ELR (cell line): ENCODE data around the gene MAS1.

ENCODE experiments used
- DNase-seq: peaks from one replicate; pipeline ENCODE4 v3.0.0-alpha.2; 2015; ENCODE audit warnings: low read depth

Gene MAS1

GRCh38 chr6:159880412-159880975, 10.3 kb upstream of the MAS1 start:
- no peak for DNase-seq

- no peak for DNase-seq
These were observed 6.1 kb upstream of the MAS1 start for GRCh38 chr6:159884720-159885119.

DNA sequence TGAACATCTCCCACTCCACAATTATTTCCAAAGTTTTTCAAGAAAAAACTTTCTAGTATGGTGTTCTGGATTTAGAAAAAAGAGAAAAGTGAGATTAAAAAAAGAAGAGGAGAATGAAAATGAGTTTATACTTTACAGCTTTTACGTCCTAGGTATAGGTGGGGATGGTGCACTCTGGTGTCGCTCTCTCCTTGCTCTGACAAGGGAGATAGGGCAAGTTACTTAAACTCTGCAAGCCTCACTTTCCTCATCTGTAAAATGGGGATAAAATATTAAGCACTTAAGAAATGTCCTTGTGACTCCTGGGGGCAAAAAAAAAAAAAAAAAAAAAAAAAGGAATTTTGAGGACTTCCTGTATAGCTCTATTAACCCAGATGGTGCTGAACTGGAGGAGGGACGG, 4.5 kb upstream of the MAS1 start:
- DNase-seq, result no peak

DNA sequence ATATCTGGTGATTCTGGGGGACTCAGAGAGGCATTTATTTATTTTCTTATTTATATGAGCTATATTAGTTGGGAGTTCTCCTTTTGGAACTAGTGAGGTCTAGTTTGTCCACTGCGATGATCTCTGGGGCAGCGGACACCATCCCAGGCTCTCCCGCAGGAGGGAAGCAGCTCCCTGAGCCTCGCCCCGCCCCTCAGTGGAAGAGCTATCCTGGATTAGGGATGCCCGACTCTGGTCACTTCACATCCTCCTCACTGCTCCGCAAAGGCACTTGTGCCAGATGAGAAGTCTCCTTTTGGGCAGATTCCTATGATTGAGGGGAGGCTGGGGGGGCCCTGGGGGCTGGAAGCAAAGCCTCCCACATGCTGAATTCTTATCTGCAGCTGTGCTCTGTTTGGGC, 3.6 kb upstream of the MAS1 start:
- DNase-seq, result no peak

GRCh38 chr6:159887761-159888160, 3.0 kb upstream of the MAS1 start:
- no peak for DNase-seq

- DNase-seq, result no peak
These were observed 587 bp upstream of the MAS1 start for GRCh38 chr6:159890201-159890600.

GRCh38 chr6:159892053-159892452, 1.3 kb downstream of the MAS1 start:
- no peak for DNase-seq

- DNase-seq, result no peak
These were observed 2.3 kb downstream of the MAS1 start for GRCh38 chr6:159893064-159893463.

DNA sequence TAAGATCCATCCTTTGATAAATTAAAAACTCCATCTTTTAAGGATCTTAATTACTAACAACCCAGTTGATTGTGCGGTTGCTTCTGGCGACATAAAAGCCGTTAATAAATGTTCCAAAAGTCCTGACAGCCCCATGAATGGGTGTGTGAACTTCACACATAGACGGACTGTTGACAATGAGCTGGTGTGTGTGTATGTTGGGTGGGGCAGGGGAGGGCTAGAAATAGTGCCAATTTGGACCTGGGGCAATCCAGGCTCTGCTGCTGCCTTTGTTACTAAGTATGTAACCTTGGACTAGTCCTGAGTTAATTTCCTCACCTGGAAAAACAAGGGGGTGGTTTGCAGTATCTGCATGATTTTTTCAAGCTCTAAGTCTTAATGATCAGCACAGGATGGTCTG, 4.2 kb downstream of the MAS1 start:
- no peak for DNase-seq

GRCh38 chr6:159897603-159898002, 6.8 kb downstream of the MAS1 start:
- no peak for DNase-seq

DNA sequence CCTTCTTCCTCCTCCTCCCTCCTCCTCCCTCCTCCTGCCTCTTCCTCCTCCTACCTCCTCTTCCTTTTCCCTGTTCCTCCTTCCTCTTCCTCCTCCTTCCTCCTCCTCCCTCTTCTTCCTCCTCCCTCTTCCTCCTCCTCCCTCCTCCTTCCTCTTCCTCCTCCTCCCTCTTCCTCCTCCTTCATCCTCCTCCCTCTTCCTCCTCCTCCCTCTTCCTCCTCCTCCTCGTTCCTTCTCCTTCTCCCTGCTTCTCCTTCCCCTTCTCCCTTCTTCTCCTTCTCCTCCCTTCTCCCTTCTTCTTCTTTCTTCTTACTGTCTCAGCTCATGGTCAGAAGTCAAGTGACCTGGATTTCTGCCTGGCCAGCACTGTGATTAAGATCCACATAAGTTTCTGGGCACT, 7.7 kb downstream of the MAS1 start:
- DNase-seq, result no peak

GRCh38 chr6:159899994-159900745, 9.4 kb downstream of the MAS1 start:
- peak; percentile 91 for DNase-seq

GRCh38 chr6:159902620-159903019, 11.8 kb downstream of the MAS1 start:
- DNase-seq, result no peak

DNA sequence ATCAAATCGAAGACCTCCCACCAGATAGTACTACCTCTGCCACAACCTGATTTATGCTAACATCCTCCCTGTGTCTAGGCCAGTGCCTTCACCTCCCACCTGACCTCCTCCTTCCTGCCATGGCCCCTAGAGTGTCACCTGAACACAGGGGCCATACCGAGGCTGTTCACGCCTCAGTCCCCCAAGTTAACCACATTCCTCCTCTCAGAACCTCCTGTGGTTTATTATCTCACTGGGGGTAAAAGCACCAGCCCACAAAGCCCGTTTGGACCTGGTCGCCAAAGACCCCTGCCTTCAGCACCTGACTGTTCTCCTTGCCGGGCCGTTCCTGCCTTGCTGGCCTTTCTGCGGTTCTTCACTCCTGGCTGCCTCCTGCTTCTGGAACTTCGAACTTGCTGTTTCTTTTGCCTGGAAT, 13.7 kb downstream of the MAS1 start:
- DNase-seq, result no peak

GRCh38 chr6:159906400-159906799, 15.6 kb downstream of the MAS1 start:
- DNase-seq, result no peak

DNA sequence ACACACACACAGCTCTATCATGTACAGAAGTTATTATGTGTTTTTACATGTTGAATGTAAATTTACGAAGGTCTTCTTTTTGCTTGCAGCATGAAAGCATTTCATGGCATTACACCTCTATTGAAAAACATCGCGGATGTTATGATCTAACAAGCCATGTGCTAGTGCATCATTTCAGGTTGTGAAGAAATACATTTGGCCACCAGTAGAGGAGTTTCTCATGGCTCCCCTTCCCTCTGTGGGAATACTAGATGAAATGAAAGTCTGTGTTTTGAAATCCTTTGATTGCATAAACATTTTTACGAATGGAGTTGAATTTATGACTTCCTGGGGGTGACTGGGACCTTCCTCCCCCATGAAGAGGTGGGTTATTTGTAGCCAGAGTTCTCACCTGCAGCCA, 17.7 kb downstream of the MAS1 start:
- DNase-seq, result no peak

DNA sequence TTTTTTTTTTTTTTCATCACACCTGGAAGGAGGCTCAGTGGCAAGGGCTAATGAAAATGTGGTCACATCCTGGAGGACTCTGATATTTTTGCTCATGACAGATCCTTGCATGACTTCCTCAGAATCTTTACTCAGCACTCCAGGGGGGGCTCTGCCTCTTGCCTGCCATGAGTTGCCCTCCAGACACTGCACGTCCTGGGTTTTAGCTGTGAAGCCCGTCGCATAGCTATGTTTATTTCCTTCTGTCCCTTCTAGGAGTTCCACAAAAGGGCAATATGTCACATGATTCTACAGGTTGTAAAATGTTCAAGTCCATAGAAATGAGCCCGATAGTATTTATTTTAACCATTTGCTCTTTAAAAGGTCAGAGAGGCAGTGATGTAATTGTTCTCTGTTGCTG, 18.2 kb downstream of the MAS1 start:
- no peak for DNase-seq

GRCh38 chr6:159910342-159910741, 19.6 kb downstream of the MAS1 start:
- DNase-seq, result no peak

DNA sequence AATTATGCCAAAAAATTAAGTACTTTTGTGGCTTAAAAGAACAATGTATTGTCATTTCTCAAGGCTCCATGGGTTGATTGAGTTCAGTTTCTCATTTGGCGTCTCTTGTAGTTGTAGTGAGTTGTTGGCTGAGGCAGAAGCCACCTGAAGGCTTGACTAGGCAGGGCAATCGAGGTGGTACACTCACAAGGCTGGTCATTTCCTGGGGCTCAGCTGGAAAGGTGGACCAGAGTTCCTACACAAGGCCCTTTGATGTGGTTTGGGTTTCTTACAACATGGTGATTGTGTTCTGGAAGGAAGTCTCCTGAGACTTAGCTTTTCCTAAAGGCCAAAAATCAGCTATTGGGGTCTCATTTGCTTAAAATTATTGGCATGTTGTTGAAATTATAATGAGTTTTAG, 22.6 kb downstream of the MAS1 start:
- no peak for DNase-seq

DNA sequence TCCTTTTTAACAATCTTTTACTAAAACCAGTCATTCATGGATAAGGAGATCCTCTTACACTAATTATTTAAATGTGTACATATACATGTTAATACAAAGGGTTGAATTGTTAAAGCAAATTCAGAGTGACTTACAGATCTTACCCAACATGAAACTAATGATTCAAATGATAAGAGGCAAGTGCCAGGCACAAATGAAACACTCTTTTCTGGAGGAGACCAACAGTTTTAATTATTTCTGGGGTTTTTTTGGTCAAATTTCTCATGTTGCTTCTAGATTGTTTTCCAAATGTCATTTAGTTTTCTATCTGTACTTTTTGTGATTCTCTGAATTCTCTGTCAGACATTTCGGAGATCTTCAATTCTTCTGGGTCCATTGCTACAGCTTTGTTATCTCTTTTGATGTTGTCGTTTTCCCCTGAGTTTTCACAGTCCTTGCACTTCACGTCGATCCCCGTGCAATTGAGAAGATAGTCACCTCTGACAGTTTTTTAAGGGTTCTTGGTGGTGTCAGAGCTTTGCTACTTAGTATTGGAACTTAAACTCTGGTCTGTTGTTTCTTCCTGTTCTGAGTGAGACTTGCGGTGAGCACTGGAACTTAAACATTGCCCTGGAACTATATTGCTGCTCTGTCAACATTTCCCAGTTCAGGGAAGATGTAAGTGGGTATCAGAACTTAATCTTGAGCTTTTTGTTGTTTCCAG, 23.2 kb downstream of the MAS1 start:
- no peak for DNase-seq

- DNase-seq, result no peak
These were observed 23.8 kb downstream of the MAS1 start for GRCh38 chr6:159914565-159914923.

GRCh38 chr6:159915397-159915796, 24.6 kb downstream of the MAS1 start:
- DNase-seq, result no peak

GRCh38 chr6:159916237-159916636, 25.4 kb downstream of the MAS1 start:
- DNase-seq, result no peak

DNA sequence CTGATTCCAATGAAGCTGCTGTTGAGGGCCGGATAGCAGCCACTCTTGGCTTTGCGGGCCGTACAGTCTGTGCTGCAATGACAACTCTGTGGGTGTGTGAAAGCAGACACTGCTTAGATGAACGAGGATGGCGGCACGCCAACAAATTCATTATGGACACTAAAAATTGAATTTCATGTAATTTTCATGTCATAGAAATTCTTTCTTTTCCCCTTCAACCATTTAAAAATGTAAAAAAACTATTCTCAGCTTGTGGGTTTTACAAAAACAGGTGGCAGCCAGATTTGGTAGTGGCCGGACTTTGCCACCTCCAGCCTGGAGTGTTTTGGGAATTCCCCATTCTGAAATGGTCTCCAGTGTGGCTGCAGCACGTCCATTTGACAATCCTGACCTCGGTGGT, 26.0 kb downstream of the MAS1 start:
- no peak for DNase-seq
